WTC11 (cell line): Measurements from ENCODE around the gene C17orf107. TPM values are rescaled to one million over a fixed set of nuclear protein-coding genes. Genes with fewer than 3 reads are reported as not detected.
A peak's percentile ranks its signal among the peaks of the same experiment; 100 is the strongest.

Experiments
- AFF4 ChIP-seq: sonication (generic); formaldehyde crosslinking; IDR thresholded peaks from 2 replicates; pipeline ENCODE4 v1.8.1; 2023; ENCODE audit warnings: mild to moderate bottlenecking, missing genetic modification reagents, borderline replicate concordance
- AR ChIP-seq: fragments of 250-450 bp; sonication (Bioruptor Pico); IDR thresholded peaks from 2 replicates; pipeline ENCODE4 v1.9.0; 2021; ENCODE audit warnings: mild to moderate bottlenecking
- ARID4B ChIP-seq: sonication (generic); formaldehyde crosslinking; IDR thresholded peaks from 2 replicates; pipeline ENCODE4 v1.8.0; 2023; ENCODE audit warnings: missing genetic modification reagents, mild to moderate bottlenecking, borderline replicate concordance
- ATF2 ChIP-seq: sonication (generic); formaldehyde crosslinking; IDR thresholded peaks from 2 replicates; pipeline ENCODE4 v1.8.1; 2022; ENCODE audit warnings: low read depth, missing genetic modification reagents, borderline replicate concordance
- ATF3 ChIP-seq: sonication (generic); formaldehyde crosslinking; conservative IDR thresholded peaks from 2 replicates; pipeline ENCODE4 v1.8.1; 2022; ENCODE audit warnings: mild to moderate bottlenecking, missing genetic modification reagents
- CBFB ChIP-seq: sonication (generic); formaldehyde crosslinking; IDR thresholded peaks from 2 replicates; pipeline ENCODE4 v1.8.1; 2022; ENCODE audit warnings: mild to moderate bottlenecking, low read depth, missing genetic modification reagents
- CDX4 ChIP-seq: fragments of 250-450 bp; sonication (Bioruptor Pico); IDR thresholded peaks from 2 replicates; pipeline ENCODE4 v1.9.0; 2021; ENCODE audit warnings: moderate library complexity, mild to moderate bottlenecking, inconsistent platforms, borderline replicate concordance
- CREB1 ChIP-seq: sonication (generic); formaldehyde crosslinking; IDR thresholded peaks from 2 replicates; pipeline ENCODE4 v1.8.0; 2023; ENCODE audit warnings: mild to moderate bottlenecking, missing genetic modification reagents
- CTCF ChIP-seq: fragments of 200-600 bp; IDR thresholded peaks from 2 replicates; pipeline ENCODE4 v1.8.0; 2022; ENCODE audit warnings: antibody characterized with exemption
- E2F4 ChIP-seq: sonication (generic); formaldehyde crosslinking; IDR thresholded peaks from 2 replicates; pipeline ENCODE4 v1.8.1; 2022; ENCODE audit warnings: low read depth, mild to moderate bottlenecking, moderate library complexity, missing genetic modification reagents, borderline replicate concordance
- E2F5 ChIP-seq: sonication (generic); formaldehyde crosslinking; IDR thresholded peaks from 2 replicates; pipeline ENCODE4 v1.8.1; 2022; ENCODE audit warnings: mild to moderate bottlenecking, moderate library complexity, missing genetic modification reagents
- GABPB1 ChIP-seq: sonication (generic); formaldehyde crosslinking; IDR thresholded peaks from 2 replicates; pipeline ENCODE4 v1.8.1; 2023; ENCODE audit warnings: mild to moderate bottlenecking, missing genetic modification reagents
- JAZF1 ChIP-seq: fragments of 250-450 bp; sonication (Bioruptor Pico); IDR thresholded peaks from 2 replicates; pipeline ENCODE4 v1.9.0; 2021; ENCODE audit warnings: moderate library complexity, mild to moderate bottlenecking, inconsistent platforms
- JUN ChIP-seq: sonication (generic); formaldehyde crosslinking; IDR thresholded peaks from 2 replicates; pipeline ENCODE4 v1.8.0; 2023; ENCODE audit warnings: mild to moderate bottlenecking, missing genetic modification reagents
- NFE2L1 ChIP-seq: sonication (generic); formaldehyde crosslinking; IDR thresholded peaks from 2 replicates; pipeline ENCODE4 v1.8.1; 2023; ENCODE audit warnings: missing genetic modification reagents
- NR2C2 ChIP-seq: sonication (generic); formaldehyde crosslinking; IDR thresholded peaks from 2 replicates; pipeline ENCODE4 v1.8.0; 2022; ENCODE audit warnings: mild to moderate bottlenecking, missing genetic modification reagents
- TEAD1 ChIP-seq: sonication (generic); formaldehyde crosslinking; IDR thresholded peaks from 2 replicates; pipeline ENCODE4 v1.8.0; 2022; ENCODE audit warnings: mild to moderate bottlenecking, missing genetic modification reagents
- TP53 ChIP-seq: sonication (generic); formaldehyde crosslinking; IDR thresholded peaks from 2 replicates; pipeline ENCODE4 v1.8.1; 2023; ENCODE audit warnings: mild to moderate bottlenecking, missing genetic modification reagents
- ZNF121 ChIP-seq: sonication (generic); formaldehyde crosslinking; IDR thresholded peaks from 2 replicates; pipeline ENCODE4 v1.8.0; 2023; ENCODE audit warnings: missing genetic modification reagents
- ZNF416 ChIP-seq: fragments of 250-450 bp; sonication (Bioruptor Pico); IDR thresholded peaks from 2 replicates; pipeline ENCODE4 v1.9.0; 2021; ENCODE audit warnings: mild to moderate bottlenecking, inconsistent platforms
- ZNF423 ChIP-seq: fragments of 250-450 bp; sonication (Bioruptor Pico); IDR thresholded peaks from 2 replicates; pipeline ENCODE4 v2.1.2; 2022; ENCODE audit warnings: mild to moderate bottlenecking, moderate library complexity
- total RNA-seq: library from RNA; stranded (reverse); gene quantifications from 3 replicates; pipeline ENCODE4 v1.2.3, GENCODE V29; 2021

The C17orf107 gene
- total RNA-seq, 1 experiment from 2014 or later = 8.7 TPM

GRCh38 chr17:4949321-4950074, 50.2 kb downstream of the C17orf107 start (continued):
- TF ChIP-seq AFF4 (CRISPR knock-in tag) = no peak
- no peak; the same call in 1 of the 2 replicates for TF ChIP-seq E2F5 (CRISPR knock-in tag)
- 0 out of 2 replicates have a peak, but pooled peaks have one; percentile 21 for TF ChIP-seq ZNF416 (CRISPR knock-in tag)
- peak; percentile 27; the same call in 1 of the 2 replicates for TF ChIP-seq TP53 (CRISPR knock-in tag)
- 0 out of 2 replicates have a peak, but pooled peaks have one; percentile 28 for TF ChIP-seq NFE2L1 (CRISPR knock-in tag)
- TF ChIP-seq CREB1 (CRISPR knock-in tag) = no peak
- no peak for TF ChIP-seq ZNF423 (CRISPR knock-in tag)
- TF ChIP-seq ZNF121 (CRISPR knock-in tag) = no peak
- no peak for TF ChIP-seq E2F4 (CRISPR knock-in tag)
- TF ChIP-seq ATF3 (CRISPR knock-in tag) = no peak
- no peak for TF ChIP-seq CDX4
- no peak for TF ChIP-seq NR2C2 (CRISPR knock-in tag)
- TF ChIP-seq CTCF = no peak
- TF ChIP-seq AR = no peak
- TF ChIP-seq ARID4B (CRISPR knock-in tag) = peak; percentile 30; the same call in 1 of the 2 replicates
- no peak for TF ChIP-seq JUN (CRISPR knock-in tag)
- TF ChIP-seq GABPB1 (CRISPR knock-in tag) = no peak
- no peak for TF ChIP-seq ATF2 (CRISPR knock-in tag)
- TF ChIP-seq TEAD1 (CRISPR knock-in tag) = no peak
- no peak for TF ChIP-seq CBFB (CRISPR knock-in tag)
- no peak for TF ChIP-seq JAZF1 (CRISPR knock-in tag)
